GM15510 (cell line): ENCODE data around the gene FBXO17.

Source experiments
- POLR2A ChIP-seq: IDR thresholded peaks from 3 replicates; pipeline ENCODE4 v1.6.1; 2011; ENCODE audit warnings: borderline replicate concordance; ENCODE audit not compliant: insufficient read length; ENCODE audit errors: extremely low read depth

Gene FBXO17

DNA sequence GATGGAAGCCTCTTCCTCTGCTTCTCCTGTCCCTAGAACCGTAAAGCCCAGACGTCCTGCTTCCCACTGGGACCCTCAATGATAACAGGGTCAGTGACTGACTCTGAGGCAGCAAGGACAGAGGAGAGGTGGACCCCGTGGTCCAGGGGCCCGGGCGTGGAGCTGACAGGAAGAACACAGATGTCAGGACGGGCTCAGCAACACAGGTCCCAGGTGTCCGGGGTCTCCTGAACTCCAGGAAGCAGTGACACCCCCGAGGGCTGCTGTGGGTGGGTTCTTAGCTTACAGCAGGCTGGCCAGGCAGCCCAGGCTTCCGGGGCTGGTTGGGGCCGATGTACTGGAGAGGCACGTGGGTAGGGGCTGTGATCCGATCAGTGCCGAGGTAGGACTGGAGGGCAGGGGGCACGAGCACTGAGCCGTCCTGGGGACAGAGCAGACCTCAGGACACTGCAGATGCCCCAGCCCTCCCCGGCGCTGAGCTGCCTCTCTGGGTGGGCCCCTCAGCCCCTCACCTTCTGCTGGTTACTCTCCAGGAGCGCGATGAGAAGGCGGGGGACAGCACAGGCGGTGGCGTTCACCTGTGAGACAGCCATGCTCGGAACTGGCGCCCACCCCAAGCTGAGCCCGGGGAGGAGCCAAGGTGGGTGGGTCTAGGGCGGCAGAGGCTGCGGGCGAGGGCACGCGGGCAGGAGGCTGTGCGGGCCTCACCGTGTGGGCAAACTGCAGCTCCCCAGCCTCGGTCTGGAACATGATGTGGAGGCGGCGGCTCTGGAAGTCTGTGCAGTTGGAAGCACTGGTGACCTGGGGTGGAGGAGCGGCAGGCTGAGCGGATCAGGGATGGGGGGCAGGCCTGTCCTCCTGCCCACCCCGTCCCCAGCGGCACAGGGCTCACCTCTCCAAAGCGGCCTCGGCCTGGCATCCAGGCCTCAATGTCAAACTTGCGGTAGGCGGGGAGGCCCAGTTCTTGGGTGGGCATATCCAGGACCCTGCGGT, 59.9 kb downstream of the FBXO17 start:
- no peak for TF ChIP-seq POLR2A

DNA sequence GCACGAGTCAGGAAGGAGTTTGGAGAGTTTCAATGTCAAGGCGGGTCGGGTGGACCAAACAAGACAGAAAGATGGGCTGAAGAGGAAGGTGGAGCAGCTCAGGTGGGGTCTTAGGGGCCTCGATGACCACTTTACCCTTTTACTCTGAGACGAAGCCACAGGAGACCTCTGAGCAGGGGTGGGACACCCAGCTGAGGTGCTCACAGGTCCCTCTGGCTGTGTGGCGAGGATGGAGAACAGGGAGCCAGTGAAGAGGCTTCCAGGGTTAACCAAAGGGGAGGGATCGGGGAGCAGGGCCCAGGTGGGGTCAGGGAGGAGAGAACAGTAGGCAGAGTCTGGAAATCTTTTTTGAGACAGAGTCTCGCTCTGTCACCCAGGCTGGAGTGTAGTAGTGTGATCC, 61.6 kb downstream of the FBXO17 start:
- no peak for TF ChIP-seq POLR2A

DNA sequence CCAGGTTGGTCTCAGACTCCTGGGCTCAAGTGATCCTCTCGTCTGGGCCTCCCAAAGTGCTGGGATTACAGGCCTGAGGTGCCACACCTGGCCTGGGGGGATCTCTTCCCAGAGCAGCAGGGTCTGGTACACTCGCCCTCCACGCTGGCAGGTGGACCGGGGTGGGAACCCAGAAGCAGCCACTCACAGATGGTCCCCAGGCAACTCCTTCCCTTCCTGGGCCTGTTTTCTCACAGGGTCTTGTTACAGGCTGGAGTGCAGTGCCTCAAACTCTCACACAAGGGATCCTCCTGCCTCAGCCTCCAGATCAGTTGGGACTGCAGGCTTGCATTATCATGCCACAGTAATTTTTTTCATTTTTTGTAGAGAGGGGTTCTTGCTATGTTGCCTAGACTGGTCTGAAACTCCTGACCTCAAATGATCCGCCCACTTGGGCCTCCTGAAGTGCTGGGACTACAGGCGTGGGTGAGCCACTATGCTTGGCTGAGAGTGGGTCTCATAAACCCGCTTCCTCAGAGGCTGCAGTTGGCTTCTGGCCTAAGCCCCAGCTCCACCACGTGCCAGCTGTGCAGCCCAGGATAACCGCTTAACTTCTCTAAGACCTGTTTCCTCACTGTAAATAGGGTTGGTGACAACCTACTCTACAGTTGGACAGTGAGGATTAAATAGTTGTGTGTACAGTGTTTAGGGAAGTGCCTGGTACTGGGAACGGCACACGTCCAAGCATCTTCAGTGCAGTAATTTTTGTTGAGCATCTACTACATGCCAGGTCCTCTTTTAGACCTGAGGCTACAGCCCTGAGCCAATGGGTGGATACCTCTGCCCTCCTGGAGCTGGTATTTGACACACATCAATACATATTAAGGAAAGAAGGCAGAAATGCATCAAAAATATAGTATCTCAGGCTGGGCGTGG, 62.7 kb downstream of the FBXO17 start:
- no peak for TF ChIP-seq POLR2A

DNA sequence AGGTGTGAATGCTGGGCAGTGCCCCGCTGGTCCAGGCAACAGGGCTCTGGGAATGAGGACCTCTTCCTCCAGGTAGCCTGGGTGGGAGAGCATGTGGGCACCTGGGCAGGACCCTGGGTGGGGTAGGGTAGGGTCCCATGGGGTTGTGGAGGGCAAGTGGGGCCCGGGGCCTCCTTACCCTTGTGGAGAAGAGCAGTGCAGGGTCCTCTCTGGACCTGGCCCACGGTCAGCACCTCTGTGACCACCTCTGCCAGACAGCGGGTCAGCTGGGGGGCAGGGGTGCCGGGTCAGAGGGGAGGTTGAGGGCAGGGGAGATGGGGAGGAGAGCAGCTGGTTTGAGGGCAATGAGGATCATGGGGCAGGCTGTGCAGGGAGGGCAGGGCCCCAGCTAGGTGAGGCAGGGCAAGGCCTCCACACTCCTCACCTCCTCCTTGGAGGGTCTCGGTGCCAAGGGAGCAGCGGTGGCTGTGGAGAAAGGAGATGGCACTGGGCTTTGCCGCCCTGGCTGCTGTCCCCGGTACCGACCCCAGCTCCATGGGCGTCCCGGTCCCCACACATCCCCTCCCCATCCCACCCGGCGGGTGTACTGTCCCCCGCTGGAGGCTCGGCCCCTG, 64.0 kb downstream of the FBXO17 start:
- TF ChIP-seq POLR2A = no peak

DNA sequence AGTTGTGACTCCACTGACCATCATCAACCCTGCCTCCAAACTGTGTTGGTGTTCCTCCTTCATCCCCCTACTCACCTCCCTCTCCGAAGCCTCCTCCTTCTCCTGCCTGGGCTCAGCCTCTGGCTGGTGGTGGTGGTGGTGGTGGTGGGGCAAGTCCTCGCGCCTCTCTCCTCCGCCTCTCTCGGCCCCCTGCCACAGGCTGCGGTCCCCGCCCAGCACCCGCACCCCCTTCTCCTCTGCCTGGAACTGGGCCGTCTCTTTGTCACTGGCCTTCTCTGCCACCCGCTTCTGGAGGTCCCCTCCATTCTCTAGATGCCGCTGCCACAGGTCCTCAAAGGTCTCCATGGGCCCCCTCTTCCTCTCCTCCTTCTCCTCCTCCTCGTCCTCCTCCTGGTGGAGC, 65.1 kb downstream of the FBXO17 start:
- no peak for TF ChIP-seq POLR2A

DNA sequence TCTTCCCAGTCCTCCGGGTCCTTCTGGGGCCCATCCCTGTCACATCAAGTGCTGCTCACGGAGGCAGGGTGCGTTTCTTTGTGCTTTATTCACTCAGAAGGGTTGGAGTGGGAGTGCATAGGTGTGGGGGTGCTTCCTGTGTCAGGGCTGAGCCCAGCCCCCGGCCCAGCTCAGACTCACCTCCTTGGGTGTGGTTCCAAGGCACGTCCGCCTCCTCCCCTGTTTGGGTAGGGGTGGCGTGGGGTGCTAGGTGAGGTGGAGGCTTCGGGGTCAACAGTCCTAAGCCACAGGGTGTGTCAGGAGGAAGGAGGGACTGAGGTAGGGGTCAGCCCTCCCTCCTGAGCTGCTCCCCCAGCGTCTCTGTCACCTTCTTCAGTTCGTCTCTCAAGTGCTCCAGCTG, 66.6 kb downstream of the FBXO17 start:
- no peak for TF ChIP-seq POLR2A

DNA sequence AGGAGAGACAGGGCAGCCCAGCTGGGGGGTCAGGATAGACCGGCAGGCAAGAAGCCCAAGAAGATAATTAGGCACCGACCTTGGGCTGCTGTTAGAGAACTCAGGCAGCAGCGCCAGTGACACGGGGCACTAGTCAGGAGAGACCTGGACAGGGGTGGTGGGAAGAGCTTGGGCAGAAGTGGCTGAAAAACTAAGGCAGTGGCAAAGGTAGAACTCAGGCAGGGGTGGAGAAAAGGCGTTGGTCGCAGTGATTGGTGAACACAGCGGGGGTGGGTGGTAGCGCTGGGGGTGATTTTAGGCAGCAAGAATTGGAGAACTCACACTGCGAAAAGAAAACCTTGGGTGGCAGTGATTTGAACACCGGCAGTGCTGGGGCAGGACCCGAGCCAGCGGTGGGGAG, 67.9 kb downstream of the FBXO17 start:
- no peak for TF ChIP-seq POLR2A

DNA sequence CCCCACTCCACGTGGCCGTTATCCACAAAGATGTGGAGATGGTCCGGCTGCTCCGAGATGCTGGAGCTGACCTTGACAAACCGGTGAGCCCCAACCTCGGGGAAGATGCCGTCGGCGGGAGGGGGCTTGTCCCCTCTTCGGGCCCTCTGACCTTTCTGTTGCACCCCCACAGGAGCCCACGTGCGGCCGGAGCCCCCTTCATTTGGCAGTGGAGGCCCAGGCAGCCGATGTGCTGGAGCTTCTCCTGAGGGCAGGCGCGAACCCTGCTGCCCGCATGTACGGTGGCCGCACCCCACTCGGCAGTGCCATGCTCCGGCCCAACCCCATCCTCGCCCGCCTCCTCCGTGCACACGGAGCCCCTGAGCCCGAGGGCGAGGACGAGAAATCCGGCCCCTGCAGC, 68.3 kb downstream of the FBXO17 start:
- TF ChIP-seq POLR2A = no peak

DNA sequence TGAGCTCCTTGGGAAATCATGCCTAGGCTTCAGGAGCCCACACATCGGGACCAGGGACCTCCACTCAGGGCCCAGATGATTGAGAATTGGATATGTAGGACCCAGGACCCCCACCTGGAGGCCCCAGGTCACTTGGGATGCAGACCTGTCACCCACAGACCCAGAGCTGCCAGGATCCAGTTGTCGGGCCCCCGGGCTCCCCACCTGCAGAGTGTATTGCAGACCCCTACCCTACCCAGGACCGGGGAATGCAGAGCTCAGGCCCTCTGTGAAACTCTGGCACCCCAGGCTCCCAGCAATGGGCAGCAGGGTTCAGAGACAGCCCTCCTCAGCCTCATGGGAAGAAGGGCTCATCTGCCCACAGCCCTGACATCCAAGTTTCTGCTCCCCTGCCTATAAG, 69.9 kb downstream of the FBXO17 start:
- no peak for TF ChIP-seq POLR2A

DNA sequence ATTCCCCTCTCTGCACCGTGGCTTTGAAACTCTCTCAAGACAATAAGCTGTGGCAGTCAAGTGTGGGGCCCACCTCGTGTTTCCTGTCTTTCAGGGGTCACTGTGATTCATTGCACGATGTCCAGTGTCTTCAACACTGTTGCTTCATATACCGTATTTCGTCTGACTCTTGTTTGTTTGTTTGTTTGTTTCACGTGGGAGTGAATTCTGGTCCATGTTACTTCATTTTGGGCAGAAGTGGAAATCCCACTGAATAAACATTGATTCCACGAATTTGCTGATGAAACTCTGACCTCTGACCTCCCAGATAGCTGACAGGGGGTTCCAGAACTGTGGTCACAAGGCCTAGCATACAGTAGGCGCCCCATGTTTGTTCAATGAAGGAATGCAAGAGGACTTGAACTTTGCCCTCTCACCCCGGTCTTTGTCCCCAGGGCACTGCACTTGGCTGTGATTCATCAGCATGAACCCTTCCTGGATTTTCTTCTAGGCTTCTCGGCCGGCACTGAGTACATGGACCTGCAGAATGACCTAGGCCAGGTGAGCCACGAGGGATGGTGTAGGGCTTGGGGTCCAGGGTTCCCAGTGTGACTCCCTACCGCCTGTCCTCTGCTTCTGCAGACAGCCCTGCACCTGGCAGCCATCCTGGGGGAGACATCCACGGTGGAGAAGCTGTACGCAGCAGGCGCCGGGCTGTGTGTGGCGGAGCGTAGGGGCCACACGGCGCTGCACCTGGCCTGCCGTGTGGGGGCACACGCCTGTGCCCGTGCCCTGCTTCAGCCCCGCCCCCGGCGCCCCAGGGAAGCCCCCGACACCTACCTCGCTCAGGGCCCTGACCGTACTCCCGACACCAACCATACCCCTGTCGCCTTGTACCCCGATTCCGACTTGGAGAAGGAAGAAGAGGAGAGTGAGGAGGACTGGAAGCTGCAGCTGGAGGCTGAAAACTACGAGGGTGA, 70.7 kb downstream of the FBXO17 start:
- TF ChIP-seq POLR2A = no peak

DNA sequence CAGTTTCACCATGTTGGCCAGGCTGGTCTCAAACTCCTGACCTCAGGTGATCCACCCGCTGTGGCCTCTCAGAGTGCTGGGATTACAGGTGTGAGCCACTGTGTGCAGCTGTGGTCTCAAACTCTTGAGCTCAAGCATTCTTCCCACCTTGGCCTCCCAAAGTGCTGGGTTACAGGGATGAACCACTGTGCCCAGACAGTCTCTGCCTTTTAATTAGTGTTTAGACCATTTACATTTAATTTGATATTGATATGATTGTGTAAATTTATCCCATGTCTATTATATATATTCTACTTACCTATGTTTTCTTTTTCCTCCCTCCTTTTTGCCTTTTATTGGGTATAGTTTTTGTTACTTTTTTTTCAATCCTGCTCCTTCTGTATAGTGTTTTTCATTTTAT, 73.9 kb downstream of the FBXO17 start:
- no peak for TF ChIP-seq POLR2A

DNA sequence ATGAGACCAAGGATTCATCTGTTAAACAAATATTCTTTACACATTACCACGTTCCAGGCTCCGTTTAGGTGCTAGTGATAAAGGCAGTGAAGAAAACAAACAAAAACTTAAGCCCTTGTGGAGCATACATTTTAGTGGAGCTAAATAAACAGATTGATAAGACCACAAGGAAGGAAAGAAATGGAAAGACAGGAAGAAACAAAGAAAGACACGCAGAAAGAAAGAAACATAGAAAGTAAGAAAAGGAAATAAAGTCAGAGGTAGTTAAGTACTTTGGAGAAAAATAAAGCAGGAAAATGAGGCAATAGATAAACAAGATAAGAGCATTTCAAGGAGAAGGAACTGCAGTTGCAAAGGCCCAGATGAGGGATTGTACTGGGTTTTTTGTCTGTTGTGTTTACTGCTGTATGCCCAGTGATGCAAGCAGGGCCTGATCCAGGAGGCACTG, 74.8 kb downstream of the FBXO17 start:
- no peak for TF ChIP-seq POLR2A

DNA sequence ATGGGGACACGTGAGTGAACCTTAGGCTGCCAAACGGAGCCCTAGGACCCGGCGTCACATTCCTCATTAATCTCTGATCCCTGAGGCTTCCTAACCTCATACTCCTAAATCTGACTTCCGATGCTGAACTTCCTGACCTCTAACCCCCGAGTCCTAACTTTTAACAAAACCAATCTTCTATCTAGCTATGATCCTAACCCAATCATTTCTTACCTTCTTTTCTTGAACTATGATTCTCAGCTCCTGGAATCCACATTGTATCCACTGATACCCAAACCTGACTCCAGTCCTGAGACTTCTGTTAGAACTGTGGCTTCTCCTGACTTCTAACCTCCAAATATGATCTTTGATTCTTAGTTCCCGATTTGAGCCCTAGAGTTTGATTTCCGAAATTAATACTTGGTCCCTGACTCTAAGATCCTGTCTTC, 75.3 kb downstream of the FBXO17 start:
- TF ChIP-seq POLR2A = no peak
